Neuron (in vitro differentiated cells): ENCODE measurements around the gene KCNIP1.

ENCODE experiments used
- H2AFZ ChIP-seq: one replicate; pipeline ENCODE4 v1.6.1; 2013; ENCODE audit warnings: low read depth, mild to moderate bottlenecking, inconsistent platforms, low read length, moderate library complexity
- H3K27me3 ChIP-seq: one replicate; pipeline ENCODE4 v1.6.1; 2013; ENCODE audit warnings: low read length; ENCODE audit not compliant: insufficient read depth
- H3K36me3 ChIP-seq: one replicate; pipeline ENCODE4 v1.6.1; 2013; ENCODE audit warnings: low read length; ENCODE audit not compliant: insufficient read depth
- H3K4me1 ChIP-seq: one replicate; pipeline ENCODE4 v1.6.1; 2013; ENCODE audit warnings: low read length; ENCODE audit not compliant: insufficient read depth
- H3K4me3 ChIP-seq: 2 replicates; pipeline ENCODE4 v1.5.1; 2013; ENCODE audit warnings: mild to moderate bottlenecking, low read length, moderate library complexity
- H3K9me3 ChIP-seq: one replicate; pipeline ENCODE4 v1.6.1; 2013; ENCODE audit warnings: low read length

The KCNIP1 gene

GRCh38 chr5:170769898-170770416 lies 266.1 kb downstream of the KCNIP1 start:
- no peak overlapping the region for H3K4me3 ChIP-seq
- no peak overlapping the region for H2AFZ ChIP-seq
- H3K4me1 ChIP-seq, result no peaks in the 10 kb centered on the region

DNA sequence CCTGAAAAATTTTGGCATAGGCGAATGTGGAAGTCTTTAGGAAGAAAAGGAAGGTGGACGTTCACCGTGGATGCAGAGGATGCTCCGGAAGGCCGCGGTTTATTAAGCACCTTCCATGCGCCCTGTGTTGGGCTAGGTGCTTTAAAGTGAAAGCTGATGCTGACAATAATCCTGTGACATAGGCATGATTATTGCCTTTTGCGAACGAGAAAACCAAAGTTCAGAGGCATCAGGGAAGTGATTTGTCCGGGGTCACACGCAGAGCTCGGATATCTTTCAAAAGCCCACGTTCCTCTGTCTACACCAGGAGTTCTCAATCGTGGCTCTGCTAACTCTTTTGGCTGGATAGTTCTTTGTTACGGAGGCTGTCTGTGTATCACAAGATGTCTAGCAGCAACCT lies 267.7 kb downstream of the KCNIP1 start:
- Histone ChIP-seq H3K36me3 (no peaks in the 10 kb centered on the region), H2AFZ (no peak overlapping the region), H3K4me1 (no peaks in the 10 kb centered on the region), H3K27me3 (no peaks in the 10 kb centered on the region), H3K4me3 (no peak overlapping the region), H3K9me3 (no peaks in the 10 kb centered on the region)

More at GRCh38 chr5:170769898-170770416, 266.1 kb downstream of the KCNIP1 start:
- Histone ChIP-seq H3K27me3 (no peaks in the 10 kb centered on the region), H3K36me3 (no peaks in the 10 kb centered on the region), H3K9me3 (no peaks in the 10 kb centered on the region)

DNA sequence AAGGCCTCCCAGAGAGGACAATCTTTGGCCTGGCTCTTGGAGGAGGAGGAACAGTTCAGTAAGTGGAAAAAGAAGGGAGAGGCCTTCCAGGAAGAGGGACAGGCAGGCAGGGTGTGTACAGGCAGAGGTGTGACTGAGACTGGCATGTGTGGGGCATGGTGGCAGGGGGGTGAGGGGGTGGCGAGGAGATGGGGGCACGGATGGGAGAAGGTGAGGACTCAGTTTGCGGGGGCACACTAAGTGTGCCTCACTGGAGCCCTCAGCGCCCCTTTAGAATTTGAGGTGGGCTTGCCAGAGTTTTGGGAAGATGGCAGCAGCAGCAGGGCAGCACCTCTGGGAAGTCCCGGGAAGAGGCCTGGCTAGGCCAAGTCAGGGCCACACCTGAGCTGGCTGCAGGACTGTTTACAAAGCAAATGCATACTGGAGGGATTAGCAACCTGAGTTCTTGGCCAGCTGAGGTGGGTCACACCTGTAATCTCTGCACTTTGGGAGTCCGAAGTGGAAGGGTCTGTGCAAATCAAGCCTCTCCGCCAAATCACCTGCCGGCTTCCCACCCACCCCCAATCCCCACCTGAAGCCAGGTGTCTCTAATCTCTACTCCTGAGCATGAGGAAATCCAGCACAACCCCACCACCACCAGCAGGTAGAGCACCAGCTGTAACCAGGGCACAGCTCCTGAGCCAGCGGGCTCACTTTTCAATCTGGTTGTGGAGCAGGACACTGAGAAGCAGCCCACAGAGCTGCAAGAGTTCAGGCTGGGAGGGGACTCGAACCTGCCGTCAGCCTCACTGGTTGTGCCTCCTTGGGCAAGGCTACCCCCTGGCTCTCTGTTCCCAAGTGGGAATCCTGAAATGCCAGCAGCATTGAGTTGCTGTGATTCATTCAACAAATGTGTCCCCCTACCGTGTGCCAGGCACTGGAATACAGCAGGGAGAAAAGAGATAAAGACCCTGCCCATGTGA lies 269.5 kb downstream of the KCNIP1 start:
- H3K27me3 ChIP-seq, result no peaks in the 10 kb centered on the region
- no peaks in the 10 kb centered on the region for H3K9me3 ChIP-seq
- H3K4me3 ChIP-seq, result no peak overlapping the region
- no peaks in the 10 kb centered on the region for H3K4me1 ChIP-seq
- H3K36me3 ChIP-seq, result no peaks in the 10 kb centered on the region
- no peak overlapping the region for H2AFZ ChIP-seq

GRCh38 chr5:170774831-170775230 lies 271.0 kb downstream of the KCNIP1 start:
- no peaks in the 10 kb centered on the region for H3K27me3 ChIP-seq
- no peak overlapping the region for H2AFZ ChIP-seq
- H3K4me1 ChIP-seq, result no peaks in the 10 kb centered on the region
- H3K36me3 ChIP-seq, result no peaks in the 10 kb centered on the region
- H3K4me3 ChIP-seq, result no peak overlapping the region
- H3K9me3 ChIP-seq, result no peaks in the 10 kb centered on the region

DNA sequence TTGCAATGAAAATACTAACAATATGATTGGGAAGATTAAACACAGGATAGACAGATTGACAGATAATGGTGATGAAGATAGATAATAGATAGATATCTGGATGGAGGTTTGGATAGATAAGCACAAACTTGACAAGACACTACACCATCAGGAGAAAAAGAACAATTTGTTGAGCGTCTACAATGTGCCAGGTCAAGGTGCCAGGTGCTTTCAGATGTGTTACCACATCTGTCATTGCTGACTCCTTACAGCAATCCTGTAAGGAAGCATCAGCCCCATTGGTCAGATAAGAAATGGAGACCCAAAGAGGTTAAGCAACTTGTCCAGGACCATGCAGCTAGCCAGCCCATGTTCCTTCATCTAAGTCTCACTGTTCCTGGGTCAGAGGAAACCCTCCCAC lies 278.1 kb downstream of the KCNIP1 start:
- Histone ChIP-seq H3K27me3 (no peaks in the 10 kb centered on the region), H3K4me3 (no peak overlapping the region), H3K4me1 (peaks cover 6% of the 10 kb centered on the region), H3K9me3 (no peaks in the 10 kb centered on the region), H2AFZ (no peak overlapping the region), H3K36me3 (no peaks in the 10 kb centered on the region)

GRCh38 chr5:170782438-170782837 lies 278.6 kb downstream of the KCNIP1 start:
- Histone ChIP-seq H3K4me1 (peaks cover 6% of the 10 kb centered on the region), H2AFZ (no peak overlapping the region), H3K27me3 (no peaks in the 10 kb centered on the region), H3K36me3 (no peaks in the 10 kb centered on the region), H3K9me3 (no peaks in the 10 kb centered on the region), H3K4me3 (no peak overlapping the region)

GRCh38 chr5:170783498-170784247 lies 279.9 kb downstream of the KCNIP1 start, which contains the start of gene GABRP:
TSS of gene GABRP (plus strand) at chr5:170783725. CDS start at chr5:170788616, 4,891 bp downstream.
- H3K4me3 ChIP-seq, result no peak within 1 kb of the TSS
- H3K9me3 ChIP-seq, result no peaks in the 10 kb centered on the region
- no peaks in the 10 kb centered on the region for H3K27me3 ChIP-seq
- H3K36me3 ChIP-seq, result no peaks in the 10 kb centered on the region
- no peak within 1 kb of the TSS for H2AFZ ChIP-seq
- H3K4me1 ChIP-seq, result peaks cover 6% of the 10 kb centered on the region

DNA sequence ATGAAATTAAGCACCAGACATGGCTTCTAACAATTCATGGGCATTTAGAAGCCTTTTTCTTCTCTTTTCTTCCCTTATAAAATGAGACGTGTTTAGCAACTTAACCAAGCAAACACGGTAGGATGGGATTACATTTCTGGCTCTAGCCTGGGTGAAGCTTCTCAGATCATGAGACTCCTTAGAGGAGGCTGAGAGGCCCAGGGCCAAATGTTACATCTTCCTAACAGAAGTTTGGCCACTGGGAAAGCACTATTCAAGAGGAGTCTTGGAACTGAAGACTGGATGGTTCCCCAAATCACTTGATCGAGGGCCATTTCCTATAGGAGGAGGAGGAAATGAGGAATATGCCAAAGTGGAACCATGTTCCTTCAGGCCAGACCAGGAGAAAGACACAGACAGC lies 281.6 kb downstream of the KCNIP1 start:
- H3K36me3 ChIP-seq, result no peaks in the 10 kb centered on the region
- H3K4me3 ChIP-seq, result no peak overlapping the region
- H2AFZ ChIP-seq, result no peak overlapping the region
- no peaks in the 10 kb centered on the region for H3K9me3 ChIP-seq
- H3K27me3 ChIP-seq, result no peaks in the 10 kb centered on the region
- H3K4me1 ChIP-seq, result peaks cover 6% of the 10 kb centered on the region
